ENCODE data around the gene SRRM1. TPM values are rescaled to one million over a fixed set of nuclear protein-coding genes. Genes with fewer than 3 reads are reported as not detected.
A peak's percentile ranks its signal among the peaks of the same experiment; 100 is the strongest.

Gene SRRM1, protein sequence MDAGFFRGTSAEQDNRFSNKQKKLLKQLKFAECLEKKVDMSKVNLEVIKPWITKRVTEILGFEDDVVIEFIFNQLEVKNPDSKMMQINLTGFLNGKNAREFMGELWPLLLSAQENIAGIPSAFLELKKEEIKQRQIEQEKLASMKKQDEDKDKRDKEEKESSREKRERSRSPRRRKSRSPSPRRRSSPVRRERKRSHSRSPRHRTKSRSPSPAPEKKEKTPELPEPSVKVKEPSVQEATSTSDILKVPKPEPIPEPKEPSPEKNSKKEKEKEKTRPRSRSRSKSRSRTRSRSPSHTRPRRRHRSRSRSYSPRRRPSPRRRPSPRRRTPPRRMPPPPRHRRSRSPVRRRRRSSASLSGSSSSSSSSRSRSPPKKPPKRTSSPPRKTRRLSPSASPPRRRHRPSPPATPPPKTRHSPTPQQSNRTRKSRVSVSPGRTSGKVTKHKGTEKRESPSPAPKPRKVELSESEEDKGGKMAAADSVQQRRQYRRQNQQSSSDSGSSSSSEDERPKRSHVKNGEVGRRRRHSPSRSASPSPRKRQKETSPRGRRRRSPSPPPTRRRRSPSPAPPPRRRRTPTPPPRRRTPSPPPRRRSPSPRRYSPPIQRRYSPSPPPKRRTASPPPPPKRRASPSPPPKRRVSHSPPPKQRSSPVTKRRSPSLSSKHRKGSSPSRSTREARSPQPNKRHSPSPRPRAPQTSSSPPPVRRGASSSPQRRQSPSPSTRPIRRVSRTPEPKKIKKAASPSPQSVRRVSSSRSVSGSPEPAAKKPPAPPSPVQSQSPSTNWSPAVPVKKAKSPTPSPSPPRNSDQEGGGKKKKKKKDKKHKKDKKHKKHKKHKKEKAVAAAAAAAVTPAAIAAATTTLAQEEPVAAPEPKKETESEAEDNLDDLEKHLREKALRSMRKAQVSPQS
- 26.2 TPM for total RNA-seq (2013)
- polyA plus RNA-seq (100 to 1,000 TPM in 1 of 3 donors, 10 to 100 TPM in 2; 55.9 to 106 (median 75.9) TPM), polyA minus RNA-seq (22.0 and 27.6 TPM in 2 replicates), total RNA-seq (37.8 to 127 (median 62.8) reads per million in 11 experiments)

DNA sequence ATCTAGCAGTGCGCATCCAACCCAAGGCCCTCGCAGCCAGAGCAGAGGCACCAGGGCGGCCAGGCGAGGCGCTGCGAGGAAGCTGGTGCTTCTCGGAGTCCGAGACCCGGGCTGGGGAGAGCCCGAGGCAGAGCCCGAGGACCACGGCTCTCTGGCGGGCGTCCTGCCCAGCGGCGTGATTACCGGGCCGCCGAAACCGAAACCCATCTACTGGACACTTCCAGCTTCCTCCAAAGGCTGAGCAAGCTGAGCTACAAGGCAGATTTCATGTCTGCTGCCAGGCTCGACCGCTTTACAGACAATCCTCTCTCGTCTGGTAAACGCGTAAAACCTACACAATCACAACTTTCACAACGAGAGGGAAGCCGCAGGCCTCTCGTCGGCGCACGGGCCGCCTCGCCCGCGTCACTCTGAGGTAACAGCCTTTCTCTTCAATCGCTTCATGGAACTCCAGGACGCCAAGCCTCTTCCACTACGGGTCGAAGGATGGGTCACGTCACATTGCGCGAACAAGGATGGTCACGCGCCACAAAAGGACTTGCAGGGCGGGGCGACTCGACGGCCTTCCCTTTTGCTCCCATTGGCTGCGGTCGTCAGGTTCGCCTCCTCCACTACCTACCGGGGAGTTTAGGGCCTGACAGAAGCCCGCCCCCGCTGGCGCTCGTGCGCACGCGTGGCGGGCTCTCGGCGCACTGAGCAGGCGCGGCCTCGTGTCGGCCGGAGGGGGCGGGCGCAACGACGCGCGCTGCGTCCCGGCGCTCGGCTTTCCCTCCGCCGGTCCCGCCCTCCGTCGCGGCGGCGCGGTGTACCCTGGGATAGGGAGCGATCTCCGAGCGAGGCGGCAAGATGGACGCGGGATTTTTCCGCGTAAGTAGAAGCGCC is at the start of gene SRRM1:
SRRM1 (plus strand) TSS at position 822 of the 882 bp plus-strand sequence; CDS start at position 847, 25 bp downstream.
- Histone ChIP-seq H3K27ac (ENCODE audit: low read depth in 1 of 2, low read length in 2 of 2) (peak within 1 kb of the TSS; percentile 94 to 95), H3K4me3 (replicated peaks in 1 of 3; ENCODE audit: low read depth in 2 of 3, low read length in 3 of 3) (peak within 1 kb of the TSS; percentile 94 to 95 (median 94)), H3K9me3 (replicated peaks in 1 of 2; ENCODE audit: control insufficient read depth in 1 of 2, insufficient read depth in 1 of 2, low read length in 2 of 2) (no peaks in the 10 kb centered on the region), H3K4me2 (replicated peaks; ENCODE audit: extremely low read depth, low read length, poor library complexity, severe bottlenecking) (peak within 1 kb of the TSS; percentile 78), H2AFZ (ENCODE audit: insufficient read depth, low read depth, low read length, poor library complexity, severe bottlenecking) (peak within 1 kb of the TSS; percentile 76), H3K9ac (ENCODE audit: insufficient read depth, low read length, poor library complexity, severe bottlenecking) (peak within 1 kb of the TSS; percentile 97), H3K27me3 (ENCODE audit: control insufficient read depth in 2 of 2, insufficient read depth in 2 of 2, low read length in 2 of 2) (no peaks in the 10 kb centered on the region), H3K4me1 (ENCODE audit: control insufficient read depth in 1 of 2, insufficient read depth in 2 of 2, low read length in 2 of 2) (peaks cover 14 to 26% of the 10 kb centered on the region in 2 donors), H4K20me1 (ENCODE audit: insufficient read depth, low read length) (peaks cover 43% of the 10 kb centered on the region), H3K79me2 (ENCODE audit: insufficient read depth, low read length) (peaks cover 46% of the 10 kb centered on the region), H3K36me3 (replicated peaks in 1 of 2; ENCODE audit: control insufficient read depth in 1 of 2, insufficient read depth in 2 of 2, low read length in 2 of 2) (peaks cover 25 to 28% of the 10 kb centered on the region in 2 donors)
- no peak for TF ChIP-seq CTCF (IDR thresholded peaks at IDR 0.05)
- DNase-seq = peak; percentile 98 to 100 (median 100)
- intact Hi-C loops (cut with micrococcal nuclease) = loop anchor here in 1 of 2 donors (5.0 to 10.0 kb wide), 4 partner anchors 450 to 1355 kb away; partner anchors contain the start of genes PAFAH2 and ZNF436
- H3K4me3 Mint-ChIP-seq = peak within 1 kb of the TSS; percentile 83 to 97
- H3K9me3 Mint-ChIP-seq = peaks cover 0 to 4% (median 0%) of the 10 kb centered on the region in 7 donors
- peaks cover 28% of the 10 kb centered on the region for H3K4me1 Mint-ChIP-seq
- peak within 1 kb of the TSS; percentile 98 to 100 (median 99) for H3K27ac Mint-ChIP-seq
- H3K36me3 Mint-ChIP-seq = peaks cover 25 to 26% of the 10 kb centered on the region in 2 donors
- peaks cover 0 to 1% (median under 1%) of the 10 kb centered on the region in 3 donors for H3K27me3 Mint-ChIP-seq (ENCODE audit: low read depth in 3 of 3)
- under 1% methylated on average over 95 of the region's 95 CpGs for WGBS (ENCODE audit: insufficient coverage)
